Neural cell (in vitro differentiated cells): ENCODE data around the gene TRPM8. TPM values are rescaled to one million over a fixed set of nuclear protein-coding genes. Genes with fewer than 3 reads are reported as not detected.

Experiments
- H2AFZ ChIP-seq: fragments of 200-600, 300-800 bp; sonication (generic), shearing (Covaris generic); 2 replicates; pipeline ENCODE4 v1.6.0; 2014; ENCODE audit warnings: low read depth, mild to moderate bottlenecking, antibody characterized with exemption, low read length, moderate library complexity
- H3F3A ChIP-seq: fragments of 200-600 bp; shearing (Covaris generic); 2 replicates; pipeline ENCODE4 v1.6.1; 2016; ENCODE audit warnings: mild to moderate bottlenecking, moderate library complexity, mixed read lengths, antibody characterized with exemption, low read length; ENCODE audit not compliant: insufficient read depth, poor library complexity, severe bottlenecking
- H3K27ac ChIP-seq: fragments of 200-600, 300-800 bp; sonication (generic), shearing (Covaris generic); 2 replicates; pipeline ENCODE4 v1.5.1; 2014; ENCODE audit warnings: mild to moderate bottlenecking, low read length, moderate library complexity
- H3K27me3 ChIP-seq: fragments of 300-800, 200-600 bp; sonication (generic), shearing (Covaris generic); 2 replicates; pipeline ENCODE4 v1.6.0; 2014; ENCODE audit warnings: mild to moderate bottlenecking, low read depth, low read length, moderate library complexity; ENCODE audit not compliant: insufficient read depth
- H3K36me3 ChIP-seq: fragments of 300-800, 200-600 bp; sonication (generic), shearing (Covaris generic); 2 replicates; pipeline ENCODE4 v1.5.1; 2014; ENCODE audit warnings: mild to moderate bottlenecking, antibody characterized with exemption, low read length, moderate library complexity; ENCODE audit not compliant: insufficient read depth
- H3K4me2 ChIP-seq: fragments of 300-800, 200-600 bp; sonication (generic), shearing (Covaris generic); 2 replicates; pipeline ENCODE4 v1.6.0; 2014; ENCODE audit warnings: mild to moderate bottlenecking, low read length
- H3K4me3 ChIP-seq: fragments of 300-800, 200-600 bp; sonication (generic), shearing (Covaris generic); 2 replicates; pipeline ENCODE4 v1.5.1; 2014; ENCODE audit warnings: mild to moderate bottlenecking, low read length, moderate library complexity
- H3K79me2 ChIP-seq: fragments of 200-600 bp; shearing (Covaris generic); replicated peaks from 2 replicates; pipeline ENCODE4 v1.6.0; 2014; ENCODE audit warnings: mild to moderate bottlenecking, low read length, moderate library complexity; ENCODE audit not compliant: insufficient read depth
- H3K9ac ChIP-seq: fragments of 300-800, 200-600 bp; sonication (generic), shearing (Covaris generic); 2 replicates; pipeline ENCODE4 v1.6.1; 2016; ENCODE audit warnings: mild to moderate bottlenecking, low read length, mixed read lengths
- H3K9me2 ChIP-seq: fragments of 200-600 bp; shearing (Covaris generic); 2 replicates; pipeline ENCODE4 v1.6.1; 2016; ENCODE audit warnings: mild to moderate bottlenecking, low read length, mixed read lengths; ENCODE audit not compliant: insufficient read depth
- H3K9me3 ChIP-seq: fragments of 200-600, 300-800 bp; sonication (generic), shearing (Covaris generic); 2 replicates; pipeline ENCODE4 v1.6.1; 2016; ENCODE audit warnings: mild to moderate bottlenecking, mixed run types, low read length, moderate library complexity, mixed read lengths
- H4K20me1 ChIP-seq: fragments of 200-600 bp; shearing (Covaris generic); 2 replicates; pipeline ENCODE4 v1.6.1; 2016; ENCODE audit warnings: mild to moderate bottlenecking, mixed run types; ENCODE audit not compliant: insufficient read depth
- EP300 ChIP-seq: fragments of 450-650 bp; conservative IDR thresholded peaks from 2 replicates; pipeline ENCODE4 v1.6.1; 2014; ENCODE audit warnings: antibody characterized with exemption, mild to moderate bottlenecking, moderate library complexity; ENCODE audit not compliant: poor library complexity, severe bottlenecking
- EZH2 ChIP-seq: fragments of 200-600, 300-800 bp; shearing (Covaris generic), sonication (generic); IDR thresholded peaks from 2 replicates; pipeline ENCODE4 v1.6.1; 2014; ENCODE audit warnings: antibody characterized with exemption, low read length, borderline replicate concordance, mild to moderate bottlenecking; ENCODE audit not compliant: insufficient read depth, poor library complexity, severe bottlenecking
- MXI1 ChIP-seq: fragments of 450-650 bp; conservative IDR thresholded peaks from 2 replicates; pipeline ENCODE4 v1.6.1; 2014; ENCODE audit warnings: antibody characterized with exemption, mild to moderate bottlenecking; ENCODE audit not compliant: poor library complexity, severe bottlenecking
- POLR2AphosphoS5 ChIP-seq: IDR thresholded peaks from 2 replicates; pipeline ENCODE4 v1.6.1; 2012
- RAD21 ChIP-seq: fragments of 450-650 bp; conservative IDR thresholded peaks from 2 replicates; pipeline ENCODE4 v1.6.1; 2014; ENCODE audit warnings: antibody characterized with exemption, mild to moderate bottlenecking, moderate library complexity
- SMC3 ChIP-seq: fragments of 450-650 bp; conservative IDR thresholded peaks from 2 replicates; pipeline ENCODE4 v1.6.1; 2014; ENCODE audit warnings: antibody characterized with exemption, mild to moderate bottlenecking, moderate library complexity; ENCODE audit not compliant: poor library complexity
- TAF1 ChIP-seq: IDR thresholded peaks from 2 replicates; pipeline ENCODE4 v1.6.1; 2012; ENCODE audit warnings: low read depth
- polyA plus RNA-seq: library from polyadenylated mRNA; depleted of rRNA; stranded (reverse); fragments of >200 nt; gene quantifications from 2 replicates; pipeline ENCODE4 v1.2.3, GENCODE V29; 2014
- TF ChIP-seq, protein P1 (sequence below): fragments of 450-650 bp; IDR thresholded peaks from 2 replicates; pipeline ENCODE4 v1.5.1; 2014; ENCODE audit warnings: antibody characterized with exemption, mild to moderate bottlenecking, moderate library complexity; ENCODE audit not compliant: poor library complexity, severe bottlenecking
- TF ChIP-seq, protein P2 (sequence below): IDR thresholded peaks from 2 replicates; pipeline ENCODE4 v1.6.1; 2012; ENCODE audit warnings: borderline replicate concordance

The TRPM8 gene
- polyA plus RNA-seq, 1 donor from 2014 or later: not detected

DNA sequence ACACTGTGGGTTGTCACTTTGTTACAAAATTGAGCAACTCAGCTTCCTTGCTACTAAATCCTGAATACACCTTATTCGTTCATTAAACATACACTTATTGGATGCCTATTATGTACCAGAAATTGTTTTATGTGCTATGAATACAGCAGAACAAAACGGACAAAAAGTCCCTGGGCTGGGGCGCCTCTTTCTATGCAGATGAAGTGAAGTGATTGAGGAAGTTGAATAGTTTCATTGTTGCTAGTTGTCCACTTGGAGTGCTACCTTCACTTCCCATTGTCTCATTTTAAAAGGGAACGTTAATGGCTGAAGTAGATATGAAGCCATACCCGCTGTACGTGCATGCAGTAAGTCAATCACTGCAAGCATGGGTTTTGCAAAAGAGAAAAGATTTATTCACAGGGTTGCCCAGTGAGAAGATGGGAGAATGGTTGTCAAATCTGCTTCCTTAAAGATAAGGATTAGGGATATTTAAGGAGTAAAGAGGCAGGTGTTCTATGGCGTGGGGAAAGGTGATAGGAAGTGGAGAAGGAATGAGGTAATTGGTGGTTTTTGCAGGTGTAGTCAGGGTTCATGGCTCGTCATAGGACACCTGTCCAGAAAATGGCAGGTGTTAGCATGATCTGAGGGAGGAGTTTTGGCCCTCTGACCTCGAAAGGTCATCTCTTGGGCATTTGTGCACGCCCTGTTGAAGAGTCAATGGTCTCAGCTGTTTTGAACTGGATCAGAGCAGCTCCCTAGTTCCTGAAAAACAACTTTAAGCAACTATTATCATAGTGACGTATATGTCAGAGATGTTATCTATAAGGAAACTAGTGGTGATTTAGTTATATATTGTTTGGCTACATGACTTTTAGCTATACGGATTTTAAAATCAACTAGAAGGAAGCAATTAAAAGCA is 23.5 kb downstream of the TRPM8 start:
- Histone ChIP-seq H3K36me3 (no peaks in the 10 kb centered on the region), H3F3A (no peaks in the 10 kb centered on the region), H3K27ac (no peak overlapping the region), H2AFZ (no peak overlapping the region), H3K4me3 (no peak overlapping the region), H3K27me3 (no peaks in the 10 kb centered on the region), H4K20me1 (no peaks in the 10 kb centered on the region), H3K9ac (no peak overlapping the region), H3K9me2 (no peaks in the 10 kb centered on the region), H3K4me2 (no peak overlapping the region), H3K9me3 (peaks cover 8% of the 10 kb centered on the region), H3K79me2 (no peaks in the 10 kb centered on the region)
- TF ChIP-seq RAD21 (no peak), EZH2 (no peak), EP300 (no peak), SMC3 (no peak), POLR2AphosphoS5 (no peak), TAF1 (no peak), MXI1 (no peak)
- TF ChIP-seq, protein P1, sequence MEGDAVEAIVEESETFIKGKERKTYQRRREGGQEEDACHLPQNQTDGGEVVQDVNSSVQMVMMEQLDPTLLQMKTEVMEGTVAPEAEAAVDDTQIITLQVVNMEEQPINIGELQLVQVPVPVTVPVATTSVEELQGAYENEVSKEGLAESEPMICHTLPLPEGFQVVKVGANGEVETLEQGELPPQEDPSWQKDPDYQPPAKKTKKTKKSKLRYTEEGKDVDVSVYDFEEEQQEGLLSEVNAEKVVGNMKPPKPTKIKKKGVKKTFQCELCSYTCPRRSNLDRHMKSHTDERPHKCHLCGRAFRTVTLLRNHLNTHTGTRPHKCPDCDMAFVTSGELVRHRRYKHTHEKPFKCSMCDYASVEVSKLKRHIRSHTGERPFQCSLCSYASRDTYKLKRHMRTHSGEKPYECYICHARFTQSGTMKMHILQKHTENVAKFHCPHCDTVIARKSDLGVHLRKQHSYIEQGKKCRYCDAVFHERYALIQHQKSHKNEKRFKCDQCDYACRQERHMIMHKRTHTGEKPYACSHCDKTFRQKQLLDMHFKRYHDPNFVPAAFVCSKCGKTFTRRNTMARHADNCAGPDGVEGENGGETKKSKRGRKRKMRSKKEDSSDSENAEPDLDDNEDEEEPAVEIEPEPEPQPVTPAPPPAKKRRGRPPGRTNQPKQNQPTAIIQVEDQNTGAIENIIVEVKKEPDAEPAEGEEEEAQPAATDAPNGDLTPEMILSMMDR: no peak
- TF ChIP-seq, protein P2, sequence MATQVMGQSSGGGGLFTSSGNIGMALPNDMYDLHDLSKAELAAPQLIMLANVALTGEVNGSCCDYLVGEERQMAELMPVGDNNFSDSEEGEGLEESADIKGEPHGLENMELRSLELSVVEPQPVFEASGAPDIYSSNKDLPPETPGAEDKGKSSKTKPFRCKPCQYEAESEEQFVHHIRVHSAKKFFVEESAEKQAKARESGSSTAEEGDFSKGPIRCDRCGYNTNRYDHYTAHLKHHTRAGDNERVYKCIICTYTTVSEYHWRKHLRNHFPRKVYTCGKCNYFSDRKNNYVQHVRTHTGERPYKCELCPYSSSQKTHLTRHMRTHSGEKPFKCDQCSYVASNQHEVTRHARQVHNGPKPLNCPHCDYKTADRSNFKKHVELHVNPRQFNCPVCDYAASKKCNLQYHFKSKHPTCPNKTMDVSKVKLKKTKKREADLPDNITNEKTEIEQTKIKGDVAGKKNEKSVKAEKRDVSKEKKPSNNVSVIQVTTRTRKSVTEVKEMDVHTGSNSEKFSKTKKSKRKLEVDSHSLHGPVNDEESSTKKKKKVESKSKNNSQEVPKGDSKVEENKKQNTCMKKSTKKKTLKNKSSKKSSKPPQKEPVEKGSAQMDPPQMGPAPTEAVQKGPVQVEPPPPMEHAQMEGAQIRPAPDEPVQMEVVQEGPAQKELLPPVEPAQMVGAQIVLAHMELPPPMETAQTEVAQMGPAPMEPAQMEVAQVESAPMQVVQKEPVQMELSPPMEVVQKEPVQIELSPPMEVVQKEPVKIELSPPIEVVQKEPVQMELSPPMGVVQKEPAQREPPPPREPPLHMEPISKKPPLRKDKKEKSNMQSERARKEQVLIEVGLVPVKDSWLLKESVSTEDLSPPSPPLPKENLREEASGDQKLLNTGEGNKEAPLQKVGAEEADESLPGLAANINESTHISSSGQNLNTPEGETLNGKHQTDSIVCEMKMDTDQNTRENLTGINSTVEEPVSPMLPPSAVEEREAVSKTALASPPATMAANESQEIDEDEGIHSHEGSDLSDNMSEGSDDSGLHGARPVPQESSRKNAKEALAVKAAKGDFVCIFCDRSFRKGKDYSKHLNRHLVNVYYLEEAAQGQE: no peak

DNA sequence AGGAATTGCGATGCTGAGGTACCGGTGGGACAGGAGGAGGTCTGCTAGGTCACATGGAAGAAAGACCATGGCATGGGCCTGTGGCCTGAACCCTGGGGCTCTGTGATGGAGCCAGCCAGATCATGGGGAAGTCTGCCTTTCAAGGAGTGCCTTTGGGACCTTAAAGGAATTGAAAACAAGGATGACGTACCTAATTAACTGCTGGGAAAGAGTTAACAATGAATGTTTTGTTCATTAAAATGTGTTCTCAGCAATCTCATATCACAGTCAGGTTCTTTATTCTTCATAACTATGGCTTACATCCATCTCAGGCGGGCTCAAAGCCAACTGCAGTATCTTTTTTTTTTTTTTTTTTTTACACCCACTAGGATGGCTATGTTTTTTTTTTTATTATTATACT is 25.6 kb downstream of the TRPM8 start:
- Histone ChIP-seq H3K36me3 (no peaks in the 10 kb centered on the region), H3K27ac (no peak overlapping the region), H3K27me3 (no peaks in the 10 kb centered on the region), H3K9ac (no peak overlapping the region), H3K9me3 (peaks cover 8% of the 10 kb centered on the region), H3K9me2 (no peaks in the 10 kb centered on the region), H3F3A (no peaks in the 10 kb centered on the region), H3K4me2 (no peak overlapping the region), H3K4me3 (no peak overlapping the region), H2AFZ (no peak overlapping the region), H4K20me1 (no peaks in the 10 kb centered on the region), H3K79me2 (no peaks in the 10 kb centered on the region)
- TF ChIP-seq, protein P2: no peak
- TF ChIP-seq TAF1: no peak
- TF ChIP-seq, protein P1: no peak
- TF ChIP-seq POLR2AphosphoS5: no peak
- TF ChIP-seq RAD21: no peak
- no peak for TF ChIP-seq EP300
- TF ChIP-seq EZH2: no peak
- TF ChIP-seq SMC3: no peak
- no peak for TF ChIP-seq MXI1
